ENCODE measurements around the gene LAMB3.

GRCh38 chr1:209616366-209617046 is 35.7 kb downstream of the LAMB3 start:
- TF ChIP-seq CTCF (conservative IDR thresholded peaks at IDR 0.05), result no peak
- no peak for TF ChIP-seq ZFX (IDR thresholded peaks at IDR 0.05)
